ENCODE measurements around the gene ZCCHC24.

The ZCCHC24 gene

GRCh38 chr10:79438021-79438698, 7.3 kb downstream of the ZCCHC24 start:
- no peak for DNase-seq
- TF ChIP-seq CTCF (IDR thresholded peaks at IDR 0.05), result no peak
- Mint-ChIP-seq H3K4me3 (no peak overlapping the region), H3K27ac (no peak overlapping the region), H3K4me1 (peaks cover 90% of the 10 kb centered on the region), H3K27me3 (ENCODE audit: low read depth, poor library complexity) (peaks cover 3% of the 10 kb centered on the region), H3K36me3 (ENCODE audit: low read depth) (no peaks in the 10 kb centered on the region), H3K9me3 (no peaks in the 10 kb centered on the region)

- H3K27ac Mint-ChIP-seq, result no peak overlapping the region
- no peak for DNase-seq
- no peaks in the 10 kb centered on the region for H3K9me3 Mint-ChIP-seq
- H3K27me3 Mint-ChIP-seq (ENCODE audit: low read depth, poor library complexity), result peaks cover 3% of the 10 kb centered on the region
- H3K4me3 Mint-ChIP-seq, result no peak overlapping the region
- peaks cover 81% of the 10 kb centered on the region for H3K4me1 Mint-ChIP-seq
- TF ChIP-seq CTCF (IDR thresholded peaks at IDR 0.05), result no peak
- H3K36me3 Mint-ChIP-seq (ENCODE audit: low read depth), result no peaks in the 10 kb centered on the region
These were observed 8.2 kb downstream of the ZCCHC24 start for GRCh38 chr10:79437111-79437814.

GRCh38 chr10:79436850-79437103, 8.6 kb downstream of the ZCCHC24 start:
- H3K27ac Mint-ChIP-seq, result no peak overlapping the region
- TF ChIP-seq CTCF (IDR thresholded peaks at IDR 0.05), result no peak
- no peaks in the 10 kb centered on the region for H3K9me3 Mint-ChIP-seq
- H3K27me3 Mint-ChIP-seq (ENCODE audit: low read depth, poor library complexity), result peaks cover 3% of the 10 kb centered on the region
- no peak for DNase-seq
- peaks cover 78% of the 10 kb centered on the region for H3K4me1 Mint-ChIP-seq
- no peaks in the 10 kb centered on the region for H3K36me3 Mint-ChIP-seq (ENCODE audit: low read depth)
- no peak overlapping the region for H3K4me3 Mint-ChIP-seq

- no peaks in the 10 kb centered on the region for H3K9me3 Mint-ChIP-seq
- TF ChIP-seq CTCF (IDR thresholded peaks at IDR 0.05), result no peak
- H3K4me3 Mint-ChIP-seq, result no peak overlapping the region
- no peaks in the 10 kb centered on the region for H3K36me3 Mint-ChIP-seq (ENCODE audit: low read depth)
- H3K27me3 Mint-ChIP-seq (ENCODE audit: low read depth, poor library complexity), result peaks cover 3% of the 10 kb centered on the region
- DNase-seq, result no peak
- peak overlapping the region; percentile 95 for H3K27ac Mint-ChIP-seq
- peaks cover 78% of the 10 kb centered on the region for H3K4me1 Mint-ChIP-seq
These were observed 9.2 kb downstream of the ZCCHC24 start for GRCh38 chr10:79436066-79436849.

GRCh38 chr10:79435271-79436065, 10.0 kb downstream of the ZCCHC24 start:
- H3K4me3 Mint-ChIP-seq, result no peak overlapping the region
- H3K27me3 Mint-ChIP-seq (ENCODE audit: low read depth, poor library complexity), result peaks cover 6% of the 10 kb centered on the region
- peaks cover 5% of the 10 kb centered on the region for H3K36me3 Mint-ChIP-seq (ENCODE audit: low read depth)
- peak overlapping the region; percentile 95 for H3K27ac Mint-ChIP-seq
- peaks cover 77% of the 10 kb centered on the region for H3K4me1 Mint-ChIP-seq
- no peak for TF ChIP-seq CTCF (IDR thresholded peaks at IDR 0.05)
- no peaks in the 10 kb centered on the region for H3K9me3 Mint-ChIP-seq
- DNase-seq, result no peak
